ENCODE measurements around the gene MYBPH.

GRCh38 chr1:203130358-203130985 is 45.2 kb downstream of the MYBPH start:
- TF ChIP-seq CBX3 (IDR thresholded peaks at IDR 0.05; ENCODE audit: borderline replicate concordance, low read depth) (no peak), CTCF (IDR thresholded peaks at IDR 0.05 in 2 of 3, conservative IDR thresholded peaks at IDR 0.05 in 1 of 3; ENCODE audit: control insufficient read depth in 2 of 3, extremely low read depth in 1 of 3, insufficient read depth in 1 of 3, low read depth in 3 of 3, low read length in 3 of 3) (no peak), POLR2AphosphoS5 (IDR thresholded peaks at IDR 0.05; ENCODE audit: low read length) (no peak), CEBPB (IDR thresholded peaks at IDR 0.05; ENCODE audit: borderline replicate concordance in 1 of 2, low read depth in 2 of 2, low read length in 2 of 2) (no peak)
